Activated CD4-positive, alpha-beta T cell treated with anti-CD3 and anti-CD28 coated beads for 1 hour (primary cell): ENCODE results near the gene MYL10.
"Not testable (repeated sequence)": the region's sequence is repeated elsewhere in the genome, so short reads cannot be mapped to it uniquely, and the experiment has no call there.

Experiments used
- DNase-seq: peaks from one replicate; pipeline ENCODE4 v3.0.0-alpha.2; 2020

Gene MYL10

GRCh38 chr7:101650579-101651081, 21.5 kb upstream of the MYL10 start:
- DNase-seq, result no peak

DNA sequence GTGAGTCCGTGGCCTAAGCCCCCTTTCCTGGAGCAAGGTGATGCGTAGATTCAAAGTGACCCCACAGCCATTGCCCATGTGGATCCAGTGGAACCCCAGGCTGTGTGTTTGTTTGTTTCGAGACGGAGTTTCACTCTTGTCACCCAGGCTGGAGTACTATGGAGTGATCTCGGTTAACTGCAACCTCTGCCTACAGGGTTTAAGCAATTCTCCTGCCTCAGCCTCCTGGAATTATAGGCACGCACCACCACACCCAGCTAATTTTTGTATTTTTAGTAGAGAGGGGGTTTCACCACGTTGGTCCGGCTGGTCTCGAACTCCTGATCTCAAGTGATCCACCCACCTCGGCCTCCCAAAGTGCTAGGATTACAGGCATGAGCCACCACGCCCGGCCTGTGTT, 18.8 kb upstream of the MYL10 start:
- DNase-seq, result not testable (repeated sequence)

DNA sequence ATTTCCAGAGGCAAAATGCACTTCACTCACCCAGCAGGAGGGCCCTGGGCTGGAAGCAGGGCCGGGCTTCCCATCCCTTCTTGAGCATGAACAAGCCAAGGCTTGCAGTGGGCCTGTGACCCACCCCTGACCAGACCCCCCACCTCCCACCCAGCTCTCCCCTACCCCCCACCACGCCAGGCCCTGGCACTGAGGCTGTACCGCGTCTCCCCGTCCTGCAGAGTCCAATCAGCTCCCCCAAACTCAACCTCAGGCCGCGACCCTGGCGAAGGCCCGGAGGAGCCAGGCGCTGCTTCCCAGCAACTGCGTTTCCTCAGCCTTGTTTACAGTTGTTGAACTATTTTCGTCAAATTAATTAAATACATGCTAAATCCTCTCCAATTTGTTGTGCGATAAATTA, 16.9 kb upstream of the MYL10 start:
- no peak for DNase-seq

- no peak for DNase-seq
Measured at GRCh38 chr7:101644879-101645278, 15.8 kb upstream of the MYL10 start.

DNA sequence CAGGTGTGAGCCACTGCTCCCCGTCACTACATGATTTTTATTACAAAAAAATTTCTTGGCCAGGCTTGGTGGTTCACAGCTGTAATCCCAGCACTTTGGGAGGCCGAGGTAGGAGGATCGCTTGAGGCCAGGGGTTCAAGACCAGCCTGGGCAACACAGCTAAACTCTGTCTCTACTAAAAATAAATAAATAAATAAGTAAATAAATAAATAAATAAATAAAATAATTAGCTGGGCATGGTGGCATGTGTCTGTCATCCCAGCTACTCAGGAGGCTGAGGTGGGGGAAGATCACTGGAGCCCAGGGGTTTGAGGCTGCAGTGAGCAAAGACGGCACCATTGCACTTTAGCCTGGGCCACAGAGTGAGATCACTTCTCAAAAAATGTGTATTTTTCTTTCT, 10.0 kb upstream of the MYL10 start:
- DNase-seq, result not testable (repeated sequence)

DNA sequence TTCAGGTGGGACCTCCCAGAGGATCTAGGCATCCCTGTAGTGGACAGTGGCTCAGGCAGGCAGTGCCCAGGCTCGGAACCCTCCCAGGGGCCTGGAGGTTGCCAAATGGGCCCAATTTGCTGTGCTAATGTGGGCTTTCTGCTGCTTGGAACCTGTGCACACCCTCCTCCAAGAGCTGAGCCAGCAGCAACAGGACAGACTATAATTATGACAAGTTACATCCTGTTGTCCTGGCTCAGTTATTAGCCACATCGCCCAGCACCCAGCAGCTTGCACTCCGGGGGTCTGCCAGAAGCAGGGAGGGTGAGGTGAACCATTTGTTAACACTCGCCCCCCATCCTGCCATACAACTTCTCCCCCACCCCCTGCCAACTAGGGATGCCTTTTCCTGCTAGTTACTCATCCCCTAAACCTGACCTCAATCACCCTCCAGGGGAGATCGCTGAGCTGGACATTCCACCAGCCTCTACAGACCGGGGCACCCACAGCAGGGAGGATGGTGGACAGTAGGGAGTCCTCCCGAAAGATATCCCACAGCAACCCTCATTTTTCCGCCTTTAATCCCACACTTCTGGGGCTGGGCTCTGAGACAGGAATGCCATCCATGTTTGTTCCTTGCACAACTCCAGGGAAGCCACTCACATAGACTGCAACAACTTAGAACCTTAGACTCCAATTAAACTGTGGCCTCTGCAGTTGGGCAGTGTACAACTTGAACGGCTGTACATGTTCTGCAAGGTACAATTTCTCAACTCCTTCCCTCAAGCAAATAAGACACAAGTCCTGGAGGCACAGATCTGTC, 7.9 kb upstream of the MYL10 start:
- DNase-seq, result no peak

GRCh38 chr7:101635484-101635883, 6.4 kb upstream of the MYL10 start:
- DNase-seq, result no peak

GRCh38 chr7:101634196-101634717, 5.2 kb upstream of the MYL10 start:
- no peak for DNase-seq

DNA sequence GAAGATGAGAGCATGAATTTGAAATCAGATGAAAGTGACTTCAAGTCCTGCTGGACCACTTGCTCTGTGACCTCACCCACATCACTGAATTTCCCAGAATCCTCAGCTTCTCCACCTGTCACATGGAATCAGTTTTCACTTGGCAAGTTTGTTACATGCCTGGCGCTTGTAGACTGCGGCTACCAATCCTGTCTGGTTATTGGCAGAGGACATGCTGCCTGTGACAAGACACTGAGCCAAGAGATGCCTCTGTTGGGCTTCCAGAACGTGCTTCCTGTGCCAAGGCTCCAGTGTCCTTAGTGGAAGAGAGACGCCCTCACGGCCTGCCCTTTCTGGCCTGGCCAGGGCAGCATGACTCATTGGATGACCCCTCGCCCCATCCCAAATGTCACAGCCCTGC, 4.4 kb upstream of the MYL10 start:
- no peak for DNase-seq

DNA sequence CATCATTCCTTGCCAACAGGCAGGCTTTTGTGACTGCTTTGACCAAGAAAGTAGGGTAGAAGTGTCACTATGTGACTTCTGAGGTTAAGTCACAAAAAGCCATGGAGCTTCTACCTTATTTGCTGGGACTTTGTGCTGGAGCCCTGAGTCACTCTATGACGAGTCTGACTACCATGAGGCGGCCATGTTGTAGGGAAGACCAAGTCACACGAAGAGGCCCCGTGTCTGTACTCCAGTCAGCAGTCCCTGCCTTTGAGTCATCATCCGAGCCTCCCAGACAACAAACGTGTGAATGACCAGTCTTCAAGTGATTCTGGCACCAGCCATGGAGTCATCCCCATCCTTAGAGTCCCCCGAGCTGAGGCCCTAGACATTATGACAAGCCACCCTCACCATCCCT, 3.5 kb upstream of the MYL10 start:
- DNase-seq, result no peak

- no peak for DNase-seq
Measured at GRCh38 chr7:101631224-101631714, 2.2 kb upstream of the MYL10 start.

GRCh38 chr7:101630591-101630990, 1.5 kb upstream of the MYL10 start:
- no peak for DNase-seq

GRCh38 chr7:101628522-101628921, 574 bp downstream of the MYL10 start:
- DNase-seq, result no peak

DNA sequence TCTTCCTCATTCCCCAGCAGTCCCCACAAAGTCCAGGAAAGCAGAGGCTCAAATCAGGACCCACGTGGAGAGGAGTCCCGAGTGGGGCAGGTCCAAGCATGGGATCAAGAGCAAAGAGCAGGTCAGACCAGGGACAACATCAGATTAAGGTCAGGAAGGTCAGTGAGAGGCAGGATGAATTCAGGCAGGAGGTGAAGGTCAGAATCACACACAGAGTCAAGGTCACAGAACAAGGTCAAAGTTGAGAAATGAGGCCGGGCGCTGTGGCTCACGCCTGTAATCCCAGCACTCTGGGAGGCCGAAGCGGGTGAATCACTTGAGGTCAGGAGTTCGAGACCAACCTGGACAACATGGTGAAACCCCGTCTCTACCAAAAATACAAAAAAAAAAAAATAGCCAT, 2.3 kb downstream of the MYL10 start:
- no peak for DNase-seq

DNA sequence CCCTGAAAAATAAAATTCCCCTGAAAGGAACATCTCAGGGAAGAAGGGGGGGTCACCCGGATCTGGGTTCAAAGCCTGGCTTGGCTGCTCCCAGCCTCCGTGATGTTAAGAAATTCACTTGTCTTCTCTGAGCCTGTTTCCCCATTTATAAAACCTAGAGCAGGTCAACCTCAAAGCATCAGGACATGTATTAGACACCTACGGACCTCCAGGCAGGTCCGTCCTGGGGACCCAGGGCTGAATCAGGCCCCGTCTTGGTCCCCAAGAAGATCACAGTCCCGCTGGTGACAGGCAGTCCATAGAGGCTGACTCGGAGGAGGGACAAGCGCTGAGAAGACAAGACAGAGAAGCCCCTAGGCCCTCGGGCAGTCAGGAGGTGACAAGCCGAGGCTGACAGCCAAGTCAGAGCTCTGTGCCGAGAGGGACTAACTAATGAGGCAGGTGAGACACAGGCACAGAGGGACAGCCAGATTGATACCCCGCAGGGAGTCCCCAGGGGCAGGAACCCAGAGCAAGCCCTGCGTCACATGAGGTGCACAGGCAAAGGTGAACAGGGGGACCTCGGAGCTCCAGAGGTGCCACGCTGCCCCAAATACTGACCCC, 2.9 kb downstream of the MYL10 start:
- no peak for DNase-seq

GRCh38 chr7:101625031-101625791, 3.9 kb downstream of the MYL10 start:
- DNase-seq, result no peak

GRCh38 chr7:101624246-101625001, 4.7 kb downstream of the MYL10 start:
- no peak for DNase-seq

DNA sequence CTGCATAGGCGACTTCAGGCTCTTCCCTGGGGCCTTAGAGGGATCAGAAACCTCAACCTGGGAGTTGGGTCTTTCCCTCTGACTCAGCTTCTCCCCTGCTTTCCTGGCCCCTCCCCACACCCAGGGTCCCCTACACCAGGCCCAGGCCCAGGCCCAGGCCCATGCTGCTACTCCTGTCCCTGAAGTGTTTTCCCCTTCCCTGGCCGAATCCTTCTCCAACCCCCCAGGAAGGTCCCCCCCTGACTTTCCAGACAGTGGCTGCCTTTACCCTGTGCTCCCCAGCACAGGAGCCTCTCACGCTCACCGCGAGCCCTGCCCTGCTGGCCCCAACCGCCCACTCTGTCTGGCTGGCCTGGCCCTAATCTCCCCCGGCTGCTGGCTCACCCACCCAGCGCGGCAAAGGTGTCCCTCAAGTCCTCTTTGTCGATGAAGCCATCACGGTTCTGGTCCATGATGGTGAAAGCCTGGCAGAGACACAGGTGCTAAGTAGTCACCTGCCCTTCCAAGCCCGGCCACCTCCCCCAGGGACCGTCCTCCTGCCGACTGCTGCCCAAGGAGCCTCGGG, 6.4 kb downstream of the MYL10 start:
- no peak for DNase-seq

DNA sequence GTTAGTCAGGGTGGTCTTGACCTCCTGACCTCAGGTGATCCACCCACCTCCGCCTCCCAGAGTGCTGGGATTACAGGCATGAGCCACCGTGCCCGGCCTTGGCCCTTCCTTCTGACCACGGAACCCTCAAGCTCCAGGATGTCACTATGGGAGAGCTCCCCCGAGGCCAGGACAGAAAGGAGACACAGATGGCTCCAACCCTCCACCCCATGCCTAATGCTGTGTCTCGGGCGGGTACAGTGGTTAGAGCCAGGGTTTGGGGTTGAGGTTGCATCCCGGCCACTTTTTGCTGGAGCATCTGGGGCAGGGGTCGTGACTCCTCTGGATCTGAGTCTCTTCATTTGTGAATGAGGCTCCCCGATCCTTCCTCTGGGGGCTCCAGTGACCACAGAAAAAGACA, 8.1 kb downstream of the MYL10 start:
- DNase-seq, result no peak

- DNase-seq, result no peak
Measured at GRCh38 chr7:101620395-101620794, 8.7 kb downstream of the MYL10 start.

DNA sequence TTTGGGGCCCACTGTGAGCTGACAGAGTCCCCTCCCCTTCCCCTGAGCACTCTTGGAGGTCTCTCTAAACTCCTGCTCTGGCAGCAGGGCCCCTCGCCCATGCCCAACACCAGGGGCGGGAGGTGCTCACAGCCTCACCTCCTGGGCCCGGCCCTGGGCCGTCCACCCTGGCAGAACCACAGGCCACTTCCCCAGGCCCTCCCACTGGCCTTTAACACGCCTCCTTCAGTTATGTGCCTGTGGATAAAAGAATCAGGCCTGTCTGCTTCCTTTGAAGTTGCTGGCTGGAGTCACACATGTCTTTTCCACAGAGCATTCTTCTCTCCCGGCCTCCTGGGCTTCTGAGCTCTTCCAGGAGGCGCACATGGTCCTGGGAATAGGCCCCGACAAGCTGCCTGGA, 10.2 kb downstream of the MYL10 start:
- DNase-seq, result no peak

DNA sequence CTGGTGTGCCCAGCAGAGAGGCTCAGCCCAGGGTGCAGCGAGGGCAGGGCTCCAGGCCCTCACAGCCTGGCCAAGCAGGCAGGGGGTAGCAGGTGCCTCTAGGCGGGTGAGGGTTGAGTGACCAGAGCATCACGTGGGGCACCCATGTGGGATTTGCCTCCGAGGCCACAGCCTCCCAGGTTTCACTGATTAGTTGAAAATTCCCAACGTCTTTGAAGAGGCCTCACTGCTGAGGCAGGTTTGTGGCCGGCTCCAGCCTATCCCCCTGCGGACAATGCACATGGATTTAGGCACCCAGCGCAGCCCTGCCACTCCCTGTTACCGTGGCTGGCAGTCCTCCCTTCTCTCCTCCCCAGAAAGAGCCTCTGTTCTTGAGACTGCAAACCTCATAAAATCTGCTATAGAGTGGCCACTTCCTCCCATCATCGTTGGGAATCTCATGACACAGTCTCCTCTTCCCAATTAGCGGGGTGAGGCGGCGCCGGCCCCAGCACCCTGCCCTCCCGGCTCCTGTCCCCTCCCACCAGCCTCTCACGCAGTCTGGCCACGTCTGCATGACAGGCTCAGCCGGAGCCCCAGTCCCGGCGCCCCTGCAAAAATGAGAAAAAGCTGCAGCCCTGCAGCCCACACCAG, 10.8 kb downstream of the MYL10 start:
- no peak for DNase-seq
